ENCODE results near the gene COPA.

Gene COPA

GRCh38 chr1:160308451-160309184, 34.4 kb downstream of the COPA start:
- Histone ChIP-seq H2AFZ (ENCODE audit: low read length) (no peak overlapping the region), H3K79me2 (ENCODE audit: low read length) (no peaks in the 10 kb centered on the region), H3F3A (ENCODE audit: insufficient read depth, low read length) (no peaks in the 10 kb centered on the region), H3K36me3 (replicated peaks; ENCODE audit: insufficient read depth, low read length) (peaks cover 30% of the 10 kb centered on the region), H3K4me2 (ENCODE audit: low read depth, low read length) (no peak overlapping the region), H3K27me3 (replicated peaks; ENCODE audit: insufficient read depth, low read length) (no peaks in the 10 kb centered on the region), H4K20me1 (ENCODE audit: insufficient read depth, low read length) (no peaks in the 10 kb centered on the region), H3K9me3 (replicated peaks; ENCODE audit: insufficient read depth, low read length) (no peaks in the 10 kb centered on the region), H3K9ac (ENCODE audit: low read length) (no peak overlapping the region), H3K9me2 (replicated peaks; ENCODE audit: insufficient read depth, low read length) (no peaks in the 10 kb centered on the region), H3K4me1 (ENCODE audit: low read length) (no peaks in the 10 kb centered on the region), H3K27ac (ENCODE audit: low read length) (no peak overlapping the region), H3K4me3 (ENCODE audit: low read length) (no peak overlapping the region)
- no peak for TF ChIP-seq EZH2phosphoT487 (IDR thresholded peaks at IDR 0.05; ENCODE audit: low read length)
- no peak for TF ChIP-seq EZH2 (optimal IDR thresholded peaks at IDR 0.05; ENCODE audit: low read depth, low read length)
- TF ChIP-seq CTCF (IDR thresholded peaks at IDR 0.05; ENCODE audit: low read length), result no peak
- no peak for DNase-seq

GRCh38 chr1:160307118-160307791, 35.8 kb downstream of the COPA start:
- no peaks in the 10 kb centered on the region for H4K20me1 ChIP-seq (ENCODE audit: insufficient read depth, low read length)
- DNase-seq, result no peak
- no peak overlapping the region for H3K4me3 ChIP-seq (ENCODE audit: low read length)
- H3K36me3 ChIP-seq (replicated peaks; ENCODE audit: insufficient read depth, low read length), result peaks cover 25% of the 10 kb centered on the region
- no peaks in the 10 kb centered on the region for H3K27me3 ChIP-seq (replicated peaks; ENCODE audit: insufficient read depth, low read length)
- no peak overlapping the region for H3K9ac ChIP-seq (ENCODE audit: low read length)
- no peak overlapping the region for H3K4me2 ChIP-seq (ENCODE audit: low read depth, low read length)
- H3K9me2 ChIP-seq (replicated peaks; ENCODE audit: insufficient read depth, low read length), result no peaks in the 10 kb centered on the region
- no peak for TF ChIP-seq CTCF (IDR thresholded peaks at IDR 0.05; ENCODE audit: low read length)
- TF ChIP-seq EZH2 (optimal IDR thresholded peaks at IDR 0.05; ENCODE audit: low read depth, low read length), result no peak
- no peak for TF ChIP-seq EZH2phosphoT487 (IDR thresholded peaks at IDR 0.05; ENCODE audit: low read length)
- no peaks in the 10 kb centered on the region for H3K4me1 ChIP-seq (ENCODE audit: low read length)
- H3K79me2 ChIP-seq (ENCODE audit: low read length), result no peaks in the 10 kb centered on the region
- no peak overlapping the region for H2AFZ ChIP-seq (ENCODE audit: low read length)
- H3K9me3 ChIP-seq (replicated peaks; ENCODE audit: insufficient read depth, low read length), result no peaks in the 10 kb centered on the region
- H3F3A ChIP-seq (ENCODE audit: insufficient read depth, low read length), result no peaks in the 10 kb centered on the region
- H3K27ac ChIP-seq (ENCODE audit: low read length), result no peak overlapping the region

- no peaks in the 10 kb centered on the region for H3K9me3 ChIP-seq (replicated peaks; ENCODE audit: insufficient read depth, low read length)
- no peak overlapping the region for H3K4me2 ChIP-seq (ENCODE audit: low read depth, low read length)
- no peaks in the 10 kb centered on the region for H4K20me1 ChIP-seq (ENCODE audit: insufficient read depth, low read length)
- no peaks in the 10 kb centered on the region for H3K4me1 ChIP-seq (ENCODE audit: low read length)
- no peaks in the 10 kb centered on the region for H3K27me3 ChIP-seq (replicated peaks; ENCODE audit: insufficient read depth, low read length)
- H3K9me2 ChIP-seq (replicated peaks; ENCODE audit: insufficient read depth, low read length), result no peaks in the 10 kb centered on the region
- H3K36me3 ChIP-seq (replicated peaks; ENCODE audit: insufficient read depth, low read length), result peaks cover 41% of the 10 kb centered on the region
- no peak for TF ChIP-seq EZH2 (optimal IDR thresholded peaks at IDR 0.05; ENCODE audit: low read depth, low read length)
- no peak overlapping the region for H3K9ac ChIP-seq (ENCODE audit: low read length)
- no peak overlapping the region for H2AFZ ChIP-seq (ENCODE audit: low read length)
- no peak overlapping the region for H3K27ac ChIP-seq (ENCODE audit: low read length)
- no peak overlapping the region for H3K4me3 ChIP-seq (ENCODE audit: low read length)
- no peaks in the 10 kb centered on the region for H3F3A ChIP-seq (ENCODE audit: insufficient read depth, low read length)
- no peaks in the 10 kb centered on the region for H3K79me2 ChIP-seq (ENCODE audit: low read length)
- DNase-seq, result no peak
Measured at GRCh38 chr1:160300173-160300572, 42.9 kb downstream of the COPA start.

GRCh38 chr1:160296036-160296435, 47.0 kb downstream of the COPA start:
- peaks cover 48% of the 10 kb centered on the region for H3K36me3 ChIP-seq (replicated peaks; ENCODE audit: insufficient read depth, low read length)
- no peaks in the 10 kb centered on the region for H3K9me3 ChIP-seq (replicated peaks; ENCODE audit: insufficient read depth, low read length)
- H3K9ac ChIP-seq (ENCODE audit: low read length), result no peak overlapping the region
- no peaks in the 10 kb centered on the region for H3K9me2 ChIP-seq (replicated peaks; ENCODE audit: insufficient read depth, low read length)
- no peak overlapping the region for H3K4me3 ChIP-seq (ENCODE audit: low read length)
- H3K4me2 ChIP-seq (ENCODE audit: low read depth, low read length), result no peak overlapping the region
- no peak overlapping the region for H3K27ac ChIP-seq (ENCODE audit: low read length)
- H3K79me2 ChIP-seq (ENCODE audit: low read length), result no peaks in the 10 kb centered on the region
- H3K27me3 ChIP-seq (replicated peaks; ENCODE audit: insufficient read depth, low read length), result no peaks in the 10 kb centered on the region
- TF ChIP-seq EZH2phosphoT487 (IDR thresholded peaks at IDR 0.05; ENCODE audit: low read length) (no peak), CTCF (IDR thresholded peaks at IDR 0.05; ENCODE audit: low read length) (no peak), EZH2 (optimal IDR thresholded peaks at IDR 0.05; ENCODE audit: low read depth, low read length) (no peak)
- peaks cover 9% of the 10 kb centered on the region for H3F3A ChIP-seq (ENCODE audit: insufficient read depth, low read length)
- no peak for DNase-seq
- no peak overlapping the region for H2AFZ ChIP-seq (ENCODE audit: low read length)
- no peaks in the 10 kb centered on the region for H3K4me1 ChIP-seq (ENCODE audit: low read length)
- H4K20me1 ChIP-seq (ENCODE audit: insufficient read depth, low read length), result no peaks in the 10 kb centered on the region; the same call in 1 of the 2 replicates

All from MM.1S (cell line).